NCI-H2107 (cell line): ENCODE data around the gene EDNRB.
"Not testable (repeated sequence)": the region's sequence is repeated elsewhere in the genome, so short reads cannot be mapped to it uniquely, and the experiment has no call there.

Experiments used
- DNase-seq: peaks from one replicate; lab custom pipeline; 2025; lab: John Stamatoyannopoulos, UW

The EDNRB gene

GRCh38 chr13:77896536-77896935 is 22.1 kb downstream of the EDNRB start:
- no peak for DNase-seq

DNA sequence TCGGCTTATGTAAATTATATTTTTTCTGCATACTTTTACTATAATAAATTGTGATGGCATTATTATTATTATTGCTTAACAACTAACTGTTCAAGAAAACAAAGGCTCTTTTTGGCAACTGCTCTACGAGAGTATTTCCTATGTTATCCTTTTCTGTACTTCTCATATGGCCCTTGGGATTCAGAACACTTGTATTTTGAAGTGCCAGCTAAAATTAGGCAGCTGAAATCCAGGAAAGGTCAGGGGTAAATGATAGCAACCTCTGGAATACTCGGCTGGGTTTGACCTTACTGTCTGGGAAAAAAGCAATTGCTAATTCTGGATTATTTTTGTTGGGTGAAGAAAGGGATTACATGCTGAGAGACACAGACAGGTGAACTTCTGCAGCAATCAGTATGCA is 23.9 kb downstream of the EDNRB start:
- DNase-seq, result no peak

DNA sequence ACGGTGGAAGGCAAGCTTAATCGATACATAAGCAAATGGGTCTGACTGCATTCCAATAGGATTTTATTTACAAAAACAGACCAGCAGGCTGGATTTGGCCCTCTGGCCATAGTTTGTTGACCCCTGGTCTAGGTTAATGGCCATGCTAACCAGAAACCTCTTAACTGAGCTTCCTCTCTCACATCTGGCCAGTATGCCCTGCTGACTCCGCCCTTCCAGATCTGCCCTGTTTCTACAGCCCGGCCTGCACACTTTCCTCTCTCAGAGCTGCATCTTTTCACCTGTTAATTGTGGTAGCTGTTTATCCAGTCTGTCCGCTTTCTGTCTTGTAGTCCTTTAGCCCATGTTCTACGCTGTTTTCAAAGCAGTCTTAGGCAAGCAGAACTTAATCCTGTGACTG is 25.6 kb downstream of the EDNRB start:
- no peak for DNase-seq

- no peak for DNase-seq
These were observed 26.1 kb downstream of the EDNRB start for GRCh38 chr13:77892491-77892890.

DNA sequence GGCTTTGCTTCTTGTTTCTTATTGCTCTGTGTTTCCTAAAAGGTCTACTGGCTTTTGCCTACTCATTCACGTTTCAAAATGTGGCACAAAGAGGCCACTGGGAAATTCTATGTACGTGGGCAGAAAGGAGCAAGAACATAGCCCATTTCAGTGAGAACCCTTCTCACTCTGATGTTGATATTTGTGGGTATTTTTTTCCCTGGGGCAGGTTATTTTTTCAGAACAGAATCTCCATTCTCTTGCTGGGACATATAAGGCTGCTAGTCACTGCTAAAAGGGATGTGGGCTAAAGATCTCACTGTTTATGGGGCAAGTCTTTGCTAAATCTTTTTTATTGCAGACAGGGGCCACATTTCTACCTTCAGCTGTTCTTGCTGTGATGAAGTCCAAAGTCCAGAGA is 27.1 kb downstream of the EDNRB start:
- DNase-seq, result no peak

DNA sequence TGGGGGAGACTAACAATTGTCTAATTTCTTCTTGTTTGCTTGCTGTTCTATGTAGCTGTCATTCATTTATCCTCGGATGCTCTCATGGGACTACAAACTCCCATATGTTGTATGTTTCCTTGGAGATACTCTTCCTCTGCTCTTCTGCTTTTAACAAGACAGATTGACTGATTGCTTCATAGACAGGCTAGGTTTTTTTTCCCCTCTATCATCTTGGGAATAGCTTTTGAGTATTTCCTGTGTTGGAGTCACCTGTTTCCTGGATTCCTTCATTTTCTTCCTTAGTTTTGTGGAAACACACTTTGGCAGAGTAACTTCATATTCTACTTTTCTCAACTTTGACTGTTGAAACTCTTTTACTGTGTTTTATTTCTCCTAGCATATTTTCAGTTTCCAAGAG is 27.6 kb downstream of the EDNRB start:
- DNase-seq, result no peak

- no peak for DNase-seq
These were observed 35.3 kb downstream of the EDNRB start for GRCh38 chr13:77883328-77883727.

GRCh38 chr13:77878190-77878589 is 40.4 kb downstream of the EDNRB start:
- DNase-seq, result no peak

GRCh38 chr13:77876176-77876575 is 42.5 kb downstream of the EDNRB start:
- no peak for DNase-seq

GRCh38 chr13:77874406-77874805 is 44.2 kb downstream of the EDNRB start:
- DNase-seq, result no peak

GRCh38 chr13:77872995-77873394 is 45.6 kb downstream of the EDNRB start:
- no peak for DNase-seq

DNA sequence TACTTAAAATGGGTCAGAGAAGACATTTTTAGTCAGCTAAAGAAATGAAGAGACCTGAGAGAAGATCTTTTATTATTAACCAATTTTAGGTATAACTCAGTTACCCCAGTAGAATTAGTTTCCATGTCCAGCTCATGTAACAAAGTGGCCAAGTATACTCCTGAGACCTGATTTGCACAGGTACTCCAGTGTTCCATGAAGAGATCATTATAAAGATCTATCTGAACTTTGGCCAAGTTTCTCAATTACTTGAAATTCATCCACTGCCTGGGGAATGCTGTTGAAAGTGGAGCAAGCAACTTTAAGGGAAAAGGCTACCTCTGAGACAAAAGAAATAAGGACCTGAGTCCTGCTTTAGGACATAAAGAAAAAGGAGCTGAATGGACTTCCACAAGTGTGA is 47.0 kb downstream of the EDNRB start:
- no peak for DNase-seq

GRCh38 chr13:77868717-77869116 is 49.9 kb downstream of the EDNRB start:
- DNase-seq, result no peak

DNA sequence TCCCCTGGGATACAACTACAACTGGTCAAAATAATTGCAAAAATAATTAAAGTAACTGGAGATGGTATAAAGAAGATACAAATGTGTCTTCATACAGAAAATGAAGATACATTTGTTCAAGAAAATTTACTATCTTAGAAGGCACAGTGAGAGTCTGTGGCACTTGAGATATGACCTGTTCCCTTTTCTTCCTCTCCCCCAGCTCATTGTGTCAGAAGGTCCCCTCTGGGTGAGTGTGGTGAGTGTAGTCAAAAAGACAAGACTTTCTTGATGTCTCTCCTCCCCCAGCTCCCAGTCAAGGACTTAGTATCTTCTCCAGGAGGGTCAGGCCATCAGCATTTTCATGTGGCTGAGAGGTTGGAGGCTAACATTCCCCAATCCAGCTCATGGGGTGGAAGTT is 51.7 kb downstream of the EDNRB start:
- no peak for DNase-seq

GRCh38 chr13:77865622-77866021 is 53.0 kb downstream of the EDNRB start:
- no peak for DNase-seq

DNA sequence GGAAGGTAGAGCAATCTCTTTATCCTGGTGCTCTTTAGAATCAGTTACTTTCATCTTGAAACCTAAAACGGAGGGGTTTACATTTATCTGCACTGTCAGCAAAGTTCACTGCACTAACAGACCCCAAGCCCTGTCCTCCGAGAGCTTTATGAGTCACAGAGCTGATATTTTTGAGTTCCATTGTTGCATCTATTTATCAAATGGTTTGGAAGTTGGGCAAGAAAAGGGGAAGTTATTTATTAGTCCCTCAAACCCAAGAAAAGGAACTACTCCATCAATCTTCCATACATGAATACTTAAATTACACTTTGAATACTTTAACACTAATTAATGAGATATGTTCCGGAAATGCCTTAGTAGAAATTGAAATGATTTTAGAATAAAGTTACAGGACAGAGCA is 55.5 kb downstream of the EDNRB start:
- no peak for DNase-seq

- DNase-seq, result no peak
These were observed 56.9 kb downstream of the EDNRB start for GRCh38 chr13:77861741-77862140.

GRCh38 chr13:77860507-77860981 is 58.1 kb downstream of the EDNRB start:
- no peak for DNase-seq

DNA sequence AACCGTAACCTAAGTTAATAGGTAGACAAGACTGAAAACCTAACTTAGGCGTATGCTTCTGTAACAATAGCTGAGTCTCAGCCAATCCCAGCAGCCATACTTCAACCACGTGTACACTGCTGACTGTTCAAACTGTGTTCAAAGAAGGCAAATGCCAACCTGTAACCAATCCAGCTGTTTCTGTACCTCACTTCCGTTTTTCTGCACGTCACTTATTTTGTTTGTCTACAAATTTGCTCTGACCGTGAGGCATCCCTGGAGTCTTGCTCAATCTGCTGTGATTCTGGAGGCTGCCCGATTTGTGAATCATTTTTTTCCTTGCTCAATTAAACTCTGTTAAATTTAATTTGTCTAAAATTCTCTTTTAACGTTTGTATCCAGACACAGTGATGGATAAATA is 59.2 kb downstream of the EDNRB start:
- no peak for DNase-seq

GRCh38 chr13:77857531-77858209 is 61.0 kb downstream of the EDNRB start:
- no peak for DNase-seq

DNA sequence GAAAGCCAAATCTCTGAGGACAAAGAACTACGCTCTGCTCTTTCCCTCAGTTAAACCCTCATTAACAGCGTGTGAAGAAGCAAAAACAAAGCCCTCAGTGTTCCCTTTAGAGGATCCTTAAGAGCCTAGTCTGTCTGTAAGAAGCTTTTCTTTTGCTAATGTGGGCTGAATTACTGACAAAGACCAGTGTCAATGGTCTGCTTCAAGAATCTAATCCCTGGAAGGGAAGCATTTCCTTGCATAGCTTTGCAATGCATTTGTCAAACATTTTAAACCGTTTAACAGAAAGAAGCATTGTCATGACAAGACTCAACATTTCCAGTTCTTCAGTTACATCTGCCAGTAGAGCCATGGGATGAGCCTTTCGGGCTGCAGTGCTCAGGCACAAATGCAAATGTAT is 64.9 kb downstream of the EDNRB start:
- no peak for DNase-seq

DNA sequence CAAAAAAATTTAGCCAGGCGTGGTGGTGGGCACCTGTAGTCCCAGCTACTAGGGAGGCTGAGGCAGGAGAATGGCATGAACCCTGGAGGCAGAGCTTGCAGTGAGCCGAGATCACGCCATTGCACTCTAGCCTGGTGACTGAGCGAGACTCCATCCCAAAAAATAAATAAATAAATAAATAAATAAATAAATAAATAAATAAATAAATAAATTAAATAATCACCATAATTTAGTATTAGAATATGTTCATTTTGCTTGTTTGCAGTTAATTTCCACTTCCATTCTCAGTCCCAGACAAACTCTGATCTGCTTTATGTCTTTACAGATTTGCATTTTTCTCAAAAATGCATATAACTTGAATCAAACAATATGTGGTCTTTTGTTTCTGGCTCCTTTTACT is 70.6 kb downstream of the EDNRB start:
- not testable (repeated sequence) for DNase-seq

DNA sequence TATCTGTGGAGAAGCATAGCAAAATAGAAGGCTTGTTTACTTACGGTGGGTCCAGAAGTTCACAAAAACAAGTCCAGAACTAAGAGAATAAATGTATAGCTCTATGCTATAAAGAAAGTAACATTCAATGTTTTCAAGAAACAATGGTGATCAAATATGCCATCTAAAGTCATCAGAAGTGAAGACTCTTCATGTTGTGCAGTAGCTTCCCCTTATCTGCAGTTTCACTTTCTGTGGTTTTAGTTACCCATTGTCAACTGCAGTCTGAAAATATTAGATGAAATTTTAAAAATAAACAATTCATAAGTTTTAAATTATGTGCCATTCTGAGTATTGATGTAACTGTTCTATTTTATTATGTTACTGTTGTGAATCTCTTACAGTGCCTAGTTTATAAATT is 72.5 kb downstream of the EDNRB start:
- no peak for DNase-seq
